OCI-LY3 (cell line): ENCODE data around the gene FOXA1.

Experiments used
- EZH2phosphoT487 ChIP-seq: fragments of 200-600 bp; shearing (Covaris generic); IDR thresholded peaks from 2 replicates; pipeline ENCODE4 v1.6.1; 2018; ENCODE audit warnings: antibody characterized with exemption, mixed run types, low read depth
- TF ChIP-seq, protein P1 (sequence below): fragments of 200-600, 300-600 bp; sonication (generic); IDR thresholded peaks from 2 replicates; pipeline ENCODE4 v1.5.1; 2014; ENCODE audit warnings: antibody characterized with exemption, low read length, low read depth

DNA sequence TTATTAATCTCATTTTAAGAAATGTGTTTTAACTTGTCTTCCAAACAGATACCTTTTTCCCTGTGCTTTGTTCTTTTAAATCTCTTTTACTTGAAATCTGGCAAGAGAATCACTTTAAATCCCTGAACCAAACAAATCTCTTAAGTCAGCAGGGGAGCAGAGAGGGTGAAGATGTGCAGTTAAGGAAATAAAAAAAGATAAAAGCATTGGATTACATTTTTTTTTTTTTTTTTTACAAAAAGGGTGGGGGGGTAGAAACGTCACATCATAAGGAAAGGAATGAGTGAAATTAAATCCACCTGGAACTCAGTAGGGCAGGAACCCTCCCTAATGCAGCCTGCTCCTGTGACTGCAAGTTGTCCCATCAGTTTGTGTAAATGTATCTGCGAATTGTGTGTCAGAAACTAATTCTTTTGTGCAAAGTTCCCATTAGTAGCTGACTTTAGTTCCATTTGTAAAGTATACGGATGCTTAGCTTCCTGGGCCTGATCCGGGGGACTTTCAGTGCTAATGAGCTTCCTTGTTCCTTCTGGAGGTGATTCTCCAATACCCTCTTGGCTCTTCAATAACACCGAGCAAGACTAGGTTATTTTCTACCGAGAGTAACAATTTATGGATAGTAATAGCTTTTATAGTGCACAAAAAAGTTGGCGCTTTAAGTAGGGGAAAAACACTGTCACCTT lies 1.9 kb upstream of the FOXA1 start:
- TF ChIP-seq, protein P1, sequence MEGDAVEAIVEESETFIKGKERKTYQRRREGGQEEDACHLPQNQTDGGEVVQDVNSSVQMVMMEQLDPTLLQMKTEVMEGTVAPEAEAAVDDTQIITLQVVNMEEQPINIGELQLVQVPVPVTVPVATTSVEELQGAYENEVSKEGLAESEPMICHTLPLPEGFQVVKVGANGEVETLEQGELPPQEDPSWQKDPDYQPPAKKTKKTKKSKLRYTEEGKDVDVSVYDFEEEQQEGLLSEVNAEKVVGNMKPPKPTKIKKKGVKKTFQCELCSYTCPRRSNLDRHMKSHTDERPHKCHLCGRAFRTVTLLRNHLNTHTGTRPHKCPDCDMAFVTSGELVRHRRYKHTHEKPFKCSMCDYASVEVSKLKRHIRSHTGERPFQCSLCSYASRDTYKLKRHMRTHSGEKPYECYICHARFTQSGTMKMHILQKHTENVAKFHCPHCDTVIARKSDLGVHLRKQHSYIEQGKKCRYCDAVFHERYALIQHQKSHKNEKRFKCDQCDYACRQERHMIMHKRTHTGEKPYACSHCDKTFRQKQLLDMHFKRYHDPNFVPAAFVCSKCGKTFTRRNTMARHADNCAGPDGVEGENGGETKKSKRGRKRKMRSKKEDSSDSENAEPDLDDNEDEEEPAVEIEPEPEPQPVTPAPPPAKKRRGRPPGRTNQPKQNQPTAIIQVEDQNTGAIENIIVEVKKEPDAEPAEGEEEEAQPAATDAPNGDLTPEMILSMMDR, result no peak
- no peak for TF ChIP-seq EZH2phosphoT487
